ENCODE measurements around the gene JAZF1. TPM values are rescaled to one million over a fixed set of nuclear protein-coding genes. Genes with fewer than 3 reads are reported as not detected.

Gene JAZF1
- total RNA-seq, 4 donors from 2014 or later, result 12.7 to 19.2 (median 14.7) TPM

GRCh38 chr7:28041508-28042314 is 138.9 kb downstream of the JAZF1 start:
- Histone ChIP-seq H3K4me1 (peaks cover 11 to 24% of the 10 kb centered on the region in 2 donors), H3K27ac (no peak overlapping the region), H3K4me3 (replicated peaks in 1 of 3) (no peak overlapping the region), H3K36me3 (no peaks in the 10 kb centered on the region), H3K9me3 (no peaks in the 10 kb centered on the region), H3K27me3 (no peaks in the 10 kb centered on the region)
- 90 to 96% methylated on average over 5 of the region's 5 CpGs for WGBS, 2 donors
- no peak for TF ChIP-seq POLR2A (IDR thresholded peaks at IDR 0.05)
- TF ChIP-seq CTCF (IDR thresholded peaks at IDR 0.05), result no peak
- intact Hi-C loops (cut with DNase I), result no loop called here
- no peak for DNase-seq

GRCh38 chr7:28038175-28038797 is 142.3 kb downstream of the JAZF1 start:
- Histone ChIP-seq H3K9me3 (no peaks in the 10 kb centered on the region), H3K4me1 (peaks cover 10 to 31% of the 10 kb centered on the region in 2 donors), H3K27me3 (no peaks in the 10 kb centered on the region), H3K4me3 (replicated peaks in 1 of 3) (no peak overlapping the region), H3K27ac (no peak overlapping the region), H3K36me3 (no peaks in the 10 kb centered on the region)
- TF ChIP-seq POLR2A (IDR thresholded peaks at IDR 0.05) (no peak), CTCF (IDR thresholded peaks at IDR 0.05) (no peak)
- 83 to 84% methylated on average over 1 of the region's 1 CpG for WGBS, 2 donors
- DNase-seq, result no peak
- intact Hi-C loops (cut with DNase I), result no loop called here

DNA sequence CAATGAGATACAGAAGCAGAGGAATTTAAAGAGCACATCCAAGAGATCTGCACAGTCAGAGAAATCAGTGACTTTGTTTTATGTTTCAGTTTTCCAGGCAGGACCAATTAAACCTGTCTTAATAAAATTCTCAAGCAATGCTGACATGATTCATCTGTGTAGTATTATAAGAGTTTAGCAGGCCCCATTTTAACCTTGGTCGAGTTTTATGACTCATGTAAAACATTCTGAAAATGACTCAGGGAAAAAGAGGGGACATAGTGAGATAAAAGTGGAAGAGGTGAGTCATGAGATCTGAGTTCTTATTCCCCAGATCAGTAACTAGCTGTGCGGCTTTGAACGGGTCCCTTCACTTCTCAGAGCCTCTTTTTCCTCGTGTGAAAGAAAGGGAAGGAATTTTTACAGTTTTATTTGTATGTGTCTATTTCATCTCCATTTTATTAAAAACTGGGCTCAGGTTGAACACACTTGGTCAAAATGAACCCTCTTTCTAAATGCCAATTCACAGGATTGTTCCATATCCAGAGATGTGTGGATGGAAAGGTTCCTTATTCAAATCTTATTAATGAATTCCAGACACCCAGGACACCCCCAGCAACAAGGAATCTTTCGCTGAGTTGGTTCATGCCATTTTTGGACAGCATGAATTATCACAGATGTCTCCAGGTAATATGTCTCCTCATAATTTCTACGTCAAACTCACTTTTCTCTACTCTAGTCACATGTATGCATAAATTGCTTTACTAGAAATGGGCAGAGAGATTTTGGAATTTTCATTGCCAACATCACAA is 143.2 kb downstream of the JAZF1 start:
- H3K4me1 ChIP-seq, result peaks cover 10 to 40% of the 10 kb centered on the region in 2 donors
- H3K36me3 ChIP-seq, result no peaks in the 10 kb centered on the region
- 68 to 77% methylated on average over 6 of the region's 6 CpGs for WGBS, 2 donors
- intact Hi-C loops (cut with DNase I), result no loop called here
- H3K27ac ChIP-seq, result peak overlapping the region; percentile 13 to 42 (median 37)
- peak in 1 of 2 donors; percentile 15 for DNase-seq
- no peaks in the 10 kb centered on the region for H3K27me3 ChIP-seq
- no peak overlapping the region for H3K4me3 ChIP-seq (replicated peaks in 1 of 3)
- TF ChIP-seq POLR2A (IDR thresholded peaks at IDR 0.05) (no peak), CTCF (IDR thresholded peaks at IDR 0.05) (no peak)
- H3K9me3 ChIP-seq, result no peaks in the 10 kb centered on the region

GRCh38 chr7:28036696-28037095 is 143.9 kb downstream of the JAZF1 start:
- H3K4me1 ChIP-seq, result peaks cover 10 to 40% of the 10 kb centered on the region in 2 donors

More at GRCh38 chr7:28036696-28037095, 143.9 kb downstream of the JAZF1 start:
- Histone ChIP-seq H3K4me3 (replicated peaks in 1 of 3) (no peak overlapping the region), H3K9me3 (no peaks in the 10 kb centered on the region), H3K27me3 (no peaks in the 10 kb centered on the region), H3K27ac (peak overlapping the region; percentile 13 to 42 (median 37)), H3K36me3 (no peaks in the 10 kb centered on the region)
- peak; percentile 35 to 55 for DNase-seq
- intact Hi-C loops (cut with DNase I), result no loop called here
- 49 to 55% methylated on average over 3 of the region's 3 CpGs for WGBS, 2 donors
- no peak for TF ChIP-seq CTCF (IDR thresholded peaks at IDR 0.05)
- no peak for TF ChIP-seq POLR2A (IDR thresholded peaks at IDR 0.05)
